AG09319 (cell line): ENCODE measurements around the gene CRYM.

Experiments used
- DNase-seq: peaks from one replicate; pipeline ENCODE4 v3.0.0-alpha.2; 2010; ENCODE audit warnings: low read depth; ENCODE audit errors: extremely low read depth
- CTCF ChIP-seq: IDR thresholded peaks from 2 replicates; pipeline ENCODE4 v1.5.1; 2011; ENCODE audit warnings: low read depth, mild to moderate bottlenecking, inconsistent platforms, low read length, moderate library complexity

Gene CRYM

GRCh38 chr16:21284414-21284813 is 6.3 kb upstream of the CRYM start:
- DNase-seq: no peak
- TF ChIP-seq CTCF: no peak

GRCh38 chr16:21283521-21284289 is 5.6 kb upstream of the CRYM start:
- TF ChIP-seq CTCF: peak; percentile 49
- DNase-seq: no peak

GRCh38 chr16:21281698-21282389 is 3.8 kb upstream of the CRYM start:
- DNase-seq: no peak
- TF ChIP-seq CTCF: no peak

GRCh38 chr16:21279501-21279900 is 1.4 kb upstream of the CRYM start:
- DNase-seq: no peak
- TF ChIP-seq CTCF: no peak

GRCh38 chr16:21277045-21277926 is 804 bp downstream of the CRYM start:
- TF ChIP-seq CTCF: no peak
- no peak for DNase-seq

- TF ChIP-seq CTCF: no peak
- DNase-seq: no peak
These were observed 2.0 kb downstream of the CRYM start for GRCh38 chr16:21276090-21276489.
